OCI-LY3 (cell line): ENCODE results near the gene EIF2B5.

Experiments
- EZH2phosphoT487 ChIP-seq: fragments of 200-600 bp; shearing (Covaris generic); IDR thresholded peaks from 2 replicates; pipeline ENCODE4 v1.6.1; 2018; ENCODE audit warnings: antibody characterized with exemption, mixed run types, low read depth
- TF ChIP-seq, protein P1 (sequence below): fragments of 200-600, 300-600 bp; sonication (generic); IDR thresholded peaks from 2 replicates; pipeline ENCODE4 v1.5.1; 2014; ENCODE audit warnings: antibody characterized with exemption, low read length, low read depth

DNA sequence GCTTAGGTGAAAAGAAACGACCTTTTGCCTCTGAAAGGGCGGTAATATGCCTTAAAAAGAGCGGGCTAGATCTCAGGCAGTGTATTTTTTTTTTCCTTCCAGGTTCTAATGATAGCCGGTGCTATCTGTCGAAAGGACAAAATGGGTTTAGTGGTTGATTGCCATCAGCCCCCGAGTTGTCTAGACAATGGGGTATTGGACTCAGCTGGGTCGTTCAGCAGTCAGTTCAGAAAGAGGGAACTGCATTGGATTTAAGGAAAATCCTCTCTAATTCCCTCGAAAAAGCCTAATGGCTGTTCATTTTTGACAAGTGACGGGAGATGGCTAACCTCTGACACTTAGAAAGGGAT, 728 bp downstream of the EIF2B5 start:
- TF ChIP-seq, protein P1, sequence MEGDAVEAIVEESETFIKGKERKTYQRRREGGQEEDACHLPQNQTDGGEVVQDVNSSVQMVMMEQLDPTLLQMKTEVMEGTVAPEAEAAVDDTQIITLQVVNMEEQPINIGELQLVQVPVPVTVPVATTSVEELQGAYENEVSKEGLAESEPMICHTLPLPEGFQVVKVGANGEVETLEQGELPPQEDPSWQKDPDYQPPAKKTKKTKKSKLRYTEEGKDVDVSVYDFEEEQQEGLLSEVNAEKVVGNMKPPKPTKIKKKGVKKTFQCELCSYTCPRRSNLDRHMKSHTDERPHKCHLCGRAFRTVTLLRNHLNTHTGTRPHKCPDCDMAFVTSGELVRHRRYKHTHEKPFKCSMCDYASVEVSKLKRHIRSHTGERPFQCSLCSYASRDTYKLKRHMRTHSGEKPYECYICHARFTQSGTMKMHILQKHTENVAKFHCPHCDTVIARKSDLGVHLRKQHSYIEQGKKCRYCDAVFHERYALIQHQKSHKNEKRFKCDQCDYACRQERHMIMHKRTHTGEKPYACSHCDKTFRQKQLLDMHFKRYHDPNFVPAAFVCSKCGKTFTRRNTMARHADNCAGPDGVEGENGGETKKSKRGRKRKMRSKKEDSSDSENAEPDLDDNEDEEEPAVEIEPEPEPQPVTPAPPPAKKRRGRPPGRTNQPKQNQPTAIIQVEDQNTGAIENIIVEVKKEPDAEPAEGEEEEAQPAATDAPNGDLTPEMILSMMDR = no peak
- no peak for TF ChIP-seq EZH2phosphoT487
